Endothelial cell of umbilical vein (primary cell): Measurements from ENCODE around the gene BBS5. TPM values are rescaled to one million over a fixed set of nuclear protein-coding genes. Genes with fewer than 3 reads are reported as not detected.

Source experiments
- BruUV-seq: library from RNA; stranded (reverse); fragments of 400-500 nt; replicated peaks from 2 replicates; lab custom pipeline; 2021; lab: Mats Ljungman, UMichigan
- CTCF ChIA-PET: fragments of 300-600, 350-600 bp; sonication (Branson Sonifier 250); formaldehyde crosslinking; loops from one replicate; lab custom pipeline; 2021; ENCODE audit warnings: antibody characterized with exemption, inconsistent platforms; lab: Charles Lee
- POLR2A ChIA-PET: fragments of 300-600, 350-600 bp; sonication (Branson Sonifier 250); formaldehyde crosslinking; loops from one replicate; lab custom pipeline; 2021; ENCODE audit warnings: antibody characterized with exemption, inconsistent platforms; lab: Charles Lee
- DNase-seq: peaks from one replicate; pipeline ENCODE4 v3.0.0-alpha.2; 2011; ENCODE audit warnings: low read depth, low spot score
- FAIRE-seq: peaks from 2 replicates; lab custom pipeline; 2011; peaks lifted over from hg19 to GRCh38; lab: Jason Lieb, UNC
- H2AFZ ChIP-seq: 2 replicates; pipeline ENCODE4 v1.6.0; 2012; ENCODE audit warnings: low read depth, low read length, control low read depth, inconsistent platforms
- H3K27ac ChIP-seq: 2 replicates; pipeline ENCODE4 v1.5.1; 2011; ENCODE audit warnings: low read depth, mild to moderate bottlenecking, control low read depth, low read length, moderate library complexity; ENCODE audit not compliant: insufficient read depth
- H3K27me3 ChIP-seq, 2 experiments: 2 replicates each; pipeline versions ENCODE4 v1.6.0 to v1.6.1; 2011; ENCODE audit warnings: low read length in 2 of 2, mixed read lengths in 1 of 2; ENCODE audit not compliant: control insufficient read depth in 2 of 2, insufficient read depth in 2 of 2
- H3K36me3 ChIP-seq, 2 experiments: 2 replicates in 1 of 2; 3 replicates in 1 of 2; pipeline ENCODE4 v1.5.1; 2011; ENCODE audit warnings: low read length in 2 of 2, mild to moderate bottlenecking in 1 of 2, moderate library complexity in 1 of 2; ENCODE audit not compliant: control insufficient read depth in 2 of 2, insufficient read depth in 2 of 2; ENCODE audit errors: extremely low read depth in 1 of 2
- H3K4me1 ChIP-seq: 3 replicates; pipeline ENCODE4 v1.5.1; 2011; ENCODE audit warnings: mild to moderate bottlenecking, low read length; ENCODE audit not compliant: control insufficient read depth, insufficient read depth; ENCODE audit errors: extremely low read depth
- H3K4me2 ChIP-seq: 2 replicates; pipeline ENCODE4 v1.6.1; 2011; ENCODE audit warnings: low read length, control low read depth, mixed read lengths; ENCODE audit not compliant: insufficient read depth
- H3K4me3 ChIP-seq, 3 experiments: fragments of 200-600 bp in 1 of 3; sonication (generic), shearing (Covaris generic) in 1 of 3; replicated peaks in 1 of 3; 2 replicates each; pipeline ENCODE4 v1.5.1; 2011 to 2016; ENCODE audit warnings: control low read depth in 3 of 3, low read length in 3 of 3, mild to moderate bottlenecking in 2 of 3, inconsistent platforms in 1 of 3, low read depth in 1 of 3, moderate library complexity in 1 of 3; ENCODE audit not compliant: insufficient read depth in 1 of 3
- H3K79me2 ChIP-seq: 2 replicates; pipeline ENCODE4 v1.6.0; 2012; ENCODE audit warnings: low read length, inconsistent platforms; ENCODE audit not compliant: control insufficient read depth, insufficient read depth
- H3K9ac ChIP-seq: replicated peaks from 2 replicates; pipeline ENCODE3; 2011; ENCODE audit warnings: low read length, control low read depth; ENCODE audit not compliant: insufficient read depth; ENCODE audit errors: extremely low read depth
- H3K9me1 ChIP-seq: replicated peaks from 3 replicates; pipeline ENCODE4 v1.6.0; 2011; ENCODE audit warnings: mild to moderate bottlenecking, low read length; ENCODE audit not compliant: control insufficient read depth, insufficient read depth; ENCODE audit errors: extremely low read depth
- H3K9me3 ChIP-seq: replicated peaks from 2 replicates; pipeline ENCODE4 v1.5.1; 2012; ENCODE audit warnings: low read length, inconsistent platforms; ENCODE audit not compliant: control insufficient read depth, insufficient read depth
- H4K20me1 ChIP-seq: replicated peaks from 2 replicates; pipeline ENCODE3; 2011; ENCODE audit warnings: mild to moderate bottlenecking, low read length; ENCODE audit not compliant: control insufficient read depth, insufficient read depth; ENCODE audit errors: extremely low read depth
- EZH2 ChIP-seq: IDR thresholded peaks from 2 replicates; pipeline ENCODE4 v1.6.1; 2012; ENCODE audit warnings: borderline replicate concordance, low read depth, mild to moderate bottlenecking, moderate library complexity, low read length, inconsistent platforms; ENCODE audit not compliant: severe bottlenecking
- FOS ChIP-seq: IDR thresholded peaks from 2 replicates; pipeline ENCODE4 v1.6.1; 2011; ENCODE audit warnings: mild to moderate bottlenecking, low read length, moderate library complexity, borderline replicate concordance; ENCODE audit not compliant: insufficient read depth
- GATA2 ChIP-seq: IDR thresholded peaks from 2 replicates; pipeline ENCODE4 v1.7.0; 2011; ENCODE audit warnings: low read depth, mild to moderate bottlenecking, moderate library complexity, mixed read lengths, low read length; ENCODE audit not compliant: insufficient read length, insufficient read depth
- JUN ChIP-seq: IDR thresholded peaks from 2 replicates; pipeline ENCODE4 v1.6.1; 2011; ENCODE audit warnings: borderline replicate concordance, low read depth; ENCODE audit not compliant: insufficient read length, insufficient read depth
- MAX ChIP-seq: IDR thresholded peaks from 2 replicates; pipeline ENCODE4 v1.6.1; 2011; ENCODE audit not compliant: insufficient read depth, insufficient read length
- MYC ChIP-seq: IDR thresholded peaks from one replicate; pipeline ENCODE4 v1.6.1; 2011; ENCODE audit warnings: mild to moderate bottlenecking, low read depth, low read length
- POLR2A ChIP-seq: IDR thresholded peaks from 2 replicates; pipeline ENCODE4 v1.6.1; 2012; ENCODE audit warnings: low read depth, mild to moderate bottlenecking, control low read depth, low read length
- POLR2AphosphoS5 ChIP-seq: IDR thresholded peaks from 2 replicates; pipeline ENCODE4 v1.6.1; 2012; ENCODE audit warnings: low read depth, mild to moderate bottlenecking, control low read depth, low read length, moderate library complexity; ENCODE audit not compliant: insufficient read depth
- dilution Hi-C: fragments of 300-500 bp; cut with MboI; formaldehyde crosslinking; loops from one replicate; pipeline ENCODE4 v1.15.0; 2019; ENCODE audit warnings: low sequenced_read_pairs; ENCODE audit not compliant: extremely low pct_ligation_motif_present
- intact Hi-C: fragments of 100-400 bp; cut with micrococcal nuclease; formaldehyde crosslinking; loops from one replicate; pipeline ENCODE4 v1.10.0; 2022
- polyA plus RNA-seq, 4 experiments: library from polyadenylated mRNA; depleted of rRNA in 3 of 4; stranded (reverse) in 3 of 4; unstranded in 1 of 4; fragments of >200 nt; gene quantifications; 2 replicates each; pipeline versions ENCODE4 v1.2.1 to v1.2.3, GENCODE V29; 2011 to 2012; ENCODE audit warnings: missing spikeins in 1 of 4
- total RNA-seq: library from RNA; stranded (reverse); gene quantifications from 2 replicates; pipeline ENCODE4 v1.2.3, GENCODE V29; 2021
- TF ChIP-seq, protein P1 (sequence below), 2 donors: IDR thresholded peaks; 1 replicate in 1 of 2; 2 replicates in 1 of 2; pipeline ENCODE4 v1.5.1; 2011; ENCODE audit warnings: low read length in 2 of 2, mild to moderate bottlenecking in 2 of 2, moderate library complexity in 2 of 2, control low read depth in 1 of 2, inconsistent platforms in 1 of 2, low read depth in 1 of 2; ENCODE audit not compliant: insufficient read depth in 1 of 2; ENCODE audit errors: extremely low read depth in 1 of 2

Gene BBS5
- total and polyA plus RNA-seq, 2 donors (not counting 3 experiments of a cell fraction or from before 2014, with no cell fraction given): 2.9 to 5.6 TPM

DNA sequence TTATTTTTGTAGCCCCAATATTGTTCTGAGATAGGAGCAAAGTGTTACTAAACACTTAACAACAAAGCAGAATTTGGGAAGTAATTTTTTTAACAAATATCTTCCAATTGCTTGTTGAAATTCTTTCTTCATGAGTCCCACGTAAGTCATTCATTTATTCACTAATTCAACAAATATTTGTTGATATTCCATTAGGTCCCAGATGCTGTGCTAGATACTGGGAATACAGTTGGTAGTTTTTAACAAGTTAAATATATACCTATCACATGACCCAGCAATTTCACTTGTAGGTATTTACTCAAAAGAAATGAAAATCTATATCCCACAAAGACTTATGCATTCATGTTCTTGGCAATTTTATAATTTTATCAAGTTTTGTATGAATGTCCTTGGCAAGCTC lies 7.0 kb upstream of the BBS5 start:
- H3K4me1 ChIP-seq: no peaks in the 10 kb centered on the region
- no peaks in the 10 kb centered on the region for H3K36me3 ChIP-seq
- ChIA-PET POLR2A (no interaction called here), CTCF (no interaction called here)
- dilution Hi-C loops: no loop called here
- no peak for FAIRE-seq
- no peaks in the 10 kb centered on the region for H3K79me2 ChIP-seq
- H3K9me1 ChIP-seq: no peaks in the 10 kb centered on the region
- no TSS peak for BruUV-seq
- no peaks in the 10 kb centered on the region for H3K9me3 ChIP-seq
- H3K27ac ChIP-seq: no peak overlapping the region
- H3K27me3 ChIP-seq: no peaks in the 10 kb centered on the region
- H3K4me2 ChIP-seq: no peak overlapping the region
- intact Hi-C loops: no loop called here
- H2AFZ ChIP-seq: no peak overlapping the region
- no peak for TF ChIP-seq EZH2
- no peaks in the 10 kb centered on the region for H4K20me1 ChIP-seq
- no peak for DNase-seq
- no peak overlapping the region for H3K9ac ChIP-seq
- no peak overlapping the region for H3K4me3 ChIP-seq

GRCh38 chr2:169476459-169476858 lies 2.8 kb upstream of the BBS5 start:
- Histone ChIP-seq H3K9me3 (no peaks in the 10 kb centered on the region), H3K9me1 (no peaks in the 10 kb centered on the region), H2AFZ (no peak overlapping the region), H3K9ac (no peak overlapping the region), H3K27me3 (no peaks in the 10 kb centered on the region), H3K36me3 (no peaks in the 10 kb centered on the region), H3K4me2 (no peak overlapping the region), H3K4me3 (no peak overlapping the region), H3K4me1 (peaks cover 17% of the 10 kb centered on the region), H3K79me2 (no peaks in the 10 kb centered on the region), H4K20me1 (no peaks in the 10 kb centered on the region), H3K27ac (no peak overlapping the region)
- dilution Hi-C loops (no loop called here), intact Hi-C loops (loop anchor here (5.0 kb wide), 1 partner anchor 96 kb away; the partner anchor contains the start of gene FASTKD1)
- ChIA-PET POLR2A (no interaction called here), CTCF (no interaction called here)
- no peak for TF ChIP-seq POLR2A
- TF ChIP-seq MYC: no peak
- TF ChIP-seq GATA2: no peak
- no peak for TF ChIP-seq JUN
- TF ChIP-seq, protein P1, sequence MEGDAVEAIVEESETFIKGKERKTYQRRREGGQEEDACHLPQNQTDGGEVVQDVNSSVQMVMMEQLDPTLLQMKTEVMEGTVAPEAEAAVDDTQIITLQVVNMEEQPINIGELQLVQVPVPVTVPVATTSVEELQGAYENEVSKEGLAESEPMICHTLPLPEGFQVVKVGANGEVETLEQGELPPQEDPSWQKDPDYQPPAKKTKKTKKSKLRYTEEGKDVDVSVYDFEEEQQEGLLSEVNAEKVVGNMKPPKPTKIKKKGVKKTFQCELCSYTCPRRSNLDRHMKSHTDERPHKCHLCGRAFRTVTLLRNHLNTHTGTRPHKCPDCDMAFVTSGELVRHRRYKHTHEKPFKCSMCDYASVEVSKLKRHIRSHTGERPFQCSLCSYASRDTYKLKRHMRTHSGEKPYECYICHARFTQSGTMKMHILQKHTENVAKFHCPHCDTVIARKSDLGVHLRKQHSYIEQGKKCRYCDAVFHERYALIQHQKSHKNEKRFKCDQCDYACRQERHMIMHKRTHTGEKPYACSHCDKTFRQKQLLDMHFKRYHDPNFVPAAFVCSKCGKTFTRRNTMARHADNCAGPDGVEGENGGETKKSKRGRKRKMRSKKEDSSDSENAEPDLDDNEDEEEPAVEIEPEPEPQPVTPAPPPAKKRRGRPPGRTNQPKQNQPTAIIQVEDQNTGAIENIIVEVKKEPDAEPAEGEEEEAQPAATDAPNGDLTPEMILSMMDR (IDR thresholded peaks at IDR 0.05; ENCODE audit: extremely low read depth in 1 of 2, insufficient read depth in 1 of 2, low read depth in 1 of 2, low read length in 2 of 2): no peak
- TF ChIP-seq FOS: no peak
- TF ChIP-seq EZH2: no peak
- TF ChIP-seq POLR2AphosphoS5: no peak
- no peak for TF ChIP-seq MAX
- BruUV-seq: no TSS peak
- no peak for FAIRE-seq
- no peak for DNase-seq
